Loucy (cell line): ENCODE data around the gene OR52I1.

ENCODE experiments used
- H2AFZ ChIP-seq: fragments of 200-600 bp; sonication (generic); 2 replicates; pipeline ENCODE4 v1.6.0; 2016; ENCODE audit warnings: antibody characterized with exemption, mild to moderate bottlenecking, low read length, moderate library complexity
- H3F3A ChIP-seq: fragments of 200-600 bp; 2 replicates; pipeline ENCODE4 v1.6.0; 2016; ENCODE audit warnings: antibody characterized with exemption, low read depth, mild to moderate bottlenecking
- H3K27me3 ChIP-seq: fragments of 200-600 bp; sonication (generic); 2 replicates; pipeline ENCODE4 v1.6.1; 2014; ENCODE audit warnings: low read length, mild to moderate bottlenecking; ENCODE audit not compliant: insufficient read depth, poor library complexity, severe bottlenecking
- H3K36me3 ChIP-seq: fragments of 200-600 bp; sonication (generic); 2 replicates; pipeline ENCODE4 v1.6.1; 2016; ENCODE audit warnings: low read length; ENCODE audit not compliant: insufficient read depth
- H3K4me1 ChIP-seq: fragments of 200-600 bp; sonication (generic); 2 replicates; pipeline ENCODE4 v1.5.1; 2014; ENCODE audit warnings: low read length, mild to moderate bottlenecking; ENCODE audit not compliant: insufficient read depth, poor library complexity, severe bottlenecking
- H3K4me2 ChIP-seq: fragments of 200-600 bp; sonication (generic); 2 replicates; pipeline ENCODE4 v1.6.0; 2014; ENCODE audit warnings: antibody characterized with exemption, low read length, low read depth, mild to moderate bottlenecking; ENCODE audit not compliant: poor library complexity, severe bottlenecking
- H3K4me3 ChIP-seq: fragments of 200-600 bp; sonication (generic); 2 replicates; pipeline ENCODE4 v1.5.1; 2014; ENCODE audit warnings: low read length, mild to moderate bottlenecking, mixed read lengths; ENCODE audit not compliant: poor library complexity, severe bottlenecking
- H3K79me2 ChIP-seq: fragments of 200-600 bp; sonication (generic); 2 replicates; pipeline ENCODE4 v1.6.1; 2014; ENCODE audit warnings: low read length; ENCODE audit not compliant: insufficient read depth
- H3K9ac ChIP-seq: fragments of 200-600 bp; sonication (generic); 2 replicates; pipeline ENCODE4 v1.6.0; 2014; ENCODE audit warnings: mild to moderate bottlenecking, low read depth, low read length, moderate library complexity; ENCODE audit not compliant: poor library complexity, severe bottlenecking
- H3K9me2 ChIP-seq: fragments of 200-600 bp; sonication (generic); replicated peaks from 2 replicates; pipeline ENCODE4 v1.6.1; 2016; ENCODE audit warnings: low read depth, low read length, mixed read lengths
- H3K9me3 ChIP-seq: fragments of 200-600 bp; sonication (generic); 2 replicates; pipeline ENCODE4 v1.6.1; 2014; ENCODE audit warnings: mild to moderate bottlenecking, antibody characterized with exemption, low read length, low read depth; ENCODE audit not compliant: insufficient read depth
- H4K20me1 ChIP-seq: fragments of 200-600 bp; sonication (generic); 2 replicates; pipeline ENCODE4 v1.6.0; 2014; ENCODE audit warnings: antibody characterized with exemption, low read length, mild to moderate bottlenecking; ENCODE audit not compliant: insufficient read depth, poor library complexity, severe bottlenecking
- CTCF ChIP-seq: fragments of 200-600 bp; sonication (generic); conservative IDR thresholded peaks from 2 replicates; pipeline ENCODE4 v1.5.1; 2014; ENCODE audit warnings: mild to moderate bottlenecking, antibody characterized with exemption, low read length
- EZH2phosphoT487 ChIP-seq: fragments of 200-600 bp; IDR thresholded peaks from 2 replicates; pipeline ENCODE4 v1.6.1; 2018; ENCODE audit warnings: antibody characterized with exemption, mild to moderate bottlenecking, moderate library complexity, borderline replicate concordance

OR52I1 gene

GRCh38 chr11:4641501-4641900 is 47.7 kb downstream of the OR52I1 start:
- Histone ChIP-seq H3K4me2 (no peak overlapping the region), H3K36me3 (no peaks in the 10 kb centered on the region), H2AFZ (no peak overlapping the region), H3K27me3 (no peaks in the 10 kb centered on the region), H3K79me2 (no peaks in the 10 kb centered on the region), H3F3A (no peaks in the 10 kb centered on the region), H3K9ac (no peak overlapping the region), H3K9me2 (no peaks in the 10 kb centered on the region), H4K20me1 (no peaks in the 10 kb centered on the region), H3K9me3 (no peaks in the 10 kb centered on the region), H3K4me1 (no peaks in the 10 kb centered on the region), H3K4me3 (no peak overlapping the region)
- no peak for TF ChIP-seq CTCF

GRCh38 chr11:4642043-4642442 is 48.2 kb downstream of the OR52I1 start:
- H3K9ac ChIP-seq = no peak overlapping the region
- H4K20me1 ChIP-seq = no peaks in the 10 kb centered on the region
- H3K9me3 ChIP-seq = no peaks in the 10 kb centered on the region
- H3K4me1 ChIP-seq = no peaks in the 10 kb centered on the region
- no peak overlapping the region for H3K4me2 ChIP-seq
- H3F3A ChIP-seq = no peaks in the 10 kb centered on the region
- H3K27me3 ChIP-seq = no peaks in the 10 kb centered on the region
- no peaks in the 10 kb centered on the region for H3K36me3 ChIP-seq
- no peak for TF ChIP-seq CTCF
- no peak for TF ChIP-seq EZH2phosphoT487
- no peaks in the 10 kb centered on the region for H3K79me2 ChIP-seq
- no peak overlapping the region for H2AFZ ChIP-seq
- H3K4me3 ChIP-seq = no peak overlapping the region
- no peaks in the 10 kb centered on the region for H3K9me2 ChIP-seq

- no peak overlapping the region for H3K9ac ChIP-seq
- no peaks in the 10 kb centered on the region for H3K4me1 ChIP-seq
- no peak overlapping the region for H2AFZ ChIP-seq
- H3F3A ChIP-seq = no peaks in the 10 kb centered on the region
- no peak for TF ChIP-seq EZH2phosphoT487
- TF ChIP-seq CTCF = no peak
- H3K4me3 ChIP-seq = no peak overlapping the region
- H3K36me3 ChIP-seq = no peaks in the 10 kb centered on the region
- H3K4me2 ChIP-seq = no peak overlapping the region
- H3K27me3 ChIP-seq = no peaks in the 10 kb centered on the region
- H3K9me3 ChIP-seq = no peaks in the 10 kb centered on the region
- H3K79me2 ChIP-seq = no peaks in the 10 kb centered on the region
- no peaks in the 10 kb centered on the region for H4K20me1 ChIP-seq
- H3K9me2 ChIP-seq = no peaks in the 10 kb centered on the region
Measured at GRCh38 chr11:4643076-4643475, 49.2 kb downstream of the OR52I1 start.
